Muscle layer of duodenum (tissue), 2 donors: ENCODE data around the gene MAGI1.
"Not testable (repeated sequence)": the region's sequence is repeated elsewhere in the genome, so short reads cannot be mapped to it uniquely, and the experiment has no call there.

ENCODE experiments used
- H3K27ac ChIP-seq: one replicate; pipeline ENCODE4 v1.7.0; 2013; ENCODE audit warnings: mild to moderate bottlenecking, low read length
- H3K27me3 ChIP-seq: one replicate; pipeline ENCODE4 v1.7.0; 2013; ENCODE audit warnings: low read depth, mild to moderate bottlenecking, control low read depth, low read length
- H3K36me3 ChIP-seq, 2 donors: one replicate each; pipeline ENCODE4 v1.7.0; 2013; ENCODE audit warnings: low read length in 2 of 2, control low read depth in 1 of 2, mild to moderate bottlenecking in 1 of 2; ENCODE audit not compliant: insufficient read depth in 2 of 2, control insufficient read depth in 1 of 2
- H3K4me1 ChIP-seq, 2 donors: one replicate each; pipeline ENCODE4 v1.7.0; 2013; ENCODE audit warnings: low read length in 2 of 2, mild to moderate bottlenecking in 2 of 2, control low read depth in 1 of 2, moderate library complexity in 1 of 2; ENCODE audit not compliant: insufficient read depth in 2 of 2, control insufficient read depth in 1 of 2
- H3K4me3 ChIP-seq, 2 donors: one replicate each; pipeline ENCODE4 v1.7.0; 2013; ENCODE audit warnings: low read length in 2 of 2, low read depth in 1 of 2, mild to moderate bottlenecking in 1 of 2
- H3K9me3 ChIP-seq, 2 donors: one replicate each; pipeline ENCODE4 v1.7.0; 2013; ENCODE audit warnings: low read length in 2 of 2, control low read depth in 1 of 2, mild to moderate bottlenecking in 1 of 2; ENCODE audit not compliant: control insufficient read depth in 1 of 2
- donor health status: healthy.

MAGI1 gene

DNA sequence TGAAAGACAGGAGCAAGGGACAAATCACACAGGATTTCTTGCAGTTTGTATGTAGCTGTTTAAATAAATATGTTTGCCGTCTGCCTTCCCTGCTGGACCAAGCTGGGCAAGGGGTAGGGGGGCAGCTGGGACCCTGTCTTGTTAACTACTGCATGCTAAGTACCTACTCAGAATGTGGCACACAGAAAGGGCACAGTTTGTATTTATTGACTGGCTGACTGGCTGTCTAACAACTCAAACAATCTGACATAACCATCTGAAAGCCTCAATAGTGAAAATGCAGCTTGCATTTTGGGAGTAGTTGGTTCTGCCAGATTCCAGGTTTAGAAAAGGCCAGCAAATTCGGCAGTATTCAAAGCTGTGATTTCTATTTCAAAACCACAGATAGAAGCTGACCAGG lies 16.6 kb upstream of the MAGI1 start:
- Histone ChIP-seq H3K4me3 (no peak overlapping the region), H3K9me3 (no peaks in the 10 kb centered on the region), H3K27me3 (no peaks in the 10 kb centered on the region), H3K36me3 (no peaks in the 10 kb centered on the region), H3K27ac (no peak overlapping the region), H3K4me1 (no peaks in the 10 kb centered on the region)

DNA sequence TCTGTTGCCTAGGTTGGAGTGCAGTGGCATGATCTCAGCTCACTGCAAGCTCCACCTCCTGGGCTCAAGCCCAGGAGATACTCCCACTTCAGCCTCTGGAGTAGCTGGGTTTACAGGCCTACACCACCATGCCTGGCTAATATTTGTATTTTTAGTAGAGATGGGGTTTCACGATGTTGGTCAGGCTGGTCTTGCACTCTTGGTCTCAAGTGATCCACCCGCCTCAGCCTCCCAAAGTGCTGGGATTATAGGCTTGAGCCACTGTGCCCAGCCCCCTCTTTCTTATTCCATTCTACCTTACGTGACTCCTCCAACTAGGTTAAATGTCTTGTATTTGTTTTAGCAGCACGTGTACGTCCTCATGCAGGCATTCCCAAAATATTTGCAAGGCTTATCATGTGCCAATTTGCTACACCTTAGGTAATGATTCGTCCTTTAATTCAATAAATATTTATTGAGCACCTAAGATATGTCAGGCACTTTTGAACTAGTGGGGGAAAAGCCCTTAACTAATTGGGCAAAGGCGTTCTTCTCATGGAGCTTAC lies 14.9 kb upstream of the MAGI1 start:
- H3K4me1 ChIP-seq: no peaks in the 10 kb centered on the region
- no peaks in the 10 kb centered on the region for H3K9me3 ChIP-seq
- H3K4me3 ChIP-seq: no peak overlapping the region
- H3K27me3 ChIP-seq: no peaks in the 10 kb centered on the region
- H3K36me3 ChIP-seq: no peaks in the 10 kb centered on the region
- H3K27ac ChIP-seq: no peak overlapping the region

DNA sequence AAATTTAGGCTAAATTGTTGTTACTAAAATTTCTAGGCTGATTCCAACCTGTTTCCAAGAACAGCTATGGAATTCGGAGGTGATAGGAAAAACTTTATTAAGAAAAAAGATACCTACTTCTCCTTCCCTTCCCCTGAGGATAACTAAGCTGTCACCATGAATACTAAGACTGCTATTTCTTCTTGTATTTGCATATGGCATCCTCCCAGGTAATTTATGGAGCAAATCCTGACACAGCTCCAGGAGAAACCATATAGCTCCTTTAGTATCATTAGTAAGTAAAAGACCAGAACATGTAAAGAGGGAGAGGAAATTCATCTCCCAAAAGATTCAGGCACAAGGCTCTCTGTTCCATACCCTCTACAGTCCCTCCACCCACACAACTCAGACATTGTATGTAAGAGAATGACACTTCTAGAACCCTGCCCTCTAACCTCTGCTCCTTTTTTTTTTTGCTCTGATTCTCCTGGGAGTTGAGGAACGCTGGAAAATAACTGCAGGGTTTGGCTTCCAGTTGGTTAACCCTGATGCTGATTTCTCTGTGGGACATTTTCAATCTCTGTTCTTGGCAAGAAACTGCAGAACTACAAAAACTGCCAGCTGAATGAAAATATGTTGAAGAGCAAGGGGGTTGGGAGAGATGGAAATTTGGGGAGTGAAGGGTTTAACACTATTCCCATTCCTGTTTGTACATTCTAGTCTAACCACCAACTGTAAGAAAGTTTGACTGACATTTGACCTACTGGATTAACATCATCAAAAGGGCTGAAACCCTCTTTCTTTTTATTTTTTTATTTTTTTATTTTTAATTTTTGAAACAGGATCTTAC lies 14.2 kb upstream of the MAGI1 start:
- no peaks in the 10 kb centered on the region for H3K4me1 ChIP-seq
- H3K36me3 ChIP-seq: no peaks in the 10 kb centered on the region
- H3K27me3 ChIP-seq: no peaks in the 10 kb centered on the region
- H3K27ac ChIP-seq: no peak overlapping the region
- no peak overlapping the region for H3K4me3 ChIP-seq
- no peaks in the 10 kb centered on the region for H3K9me3 ChIP-seq

DNA sequence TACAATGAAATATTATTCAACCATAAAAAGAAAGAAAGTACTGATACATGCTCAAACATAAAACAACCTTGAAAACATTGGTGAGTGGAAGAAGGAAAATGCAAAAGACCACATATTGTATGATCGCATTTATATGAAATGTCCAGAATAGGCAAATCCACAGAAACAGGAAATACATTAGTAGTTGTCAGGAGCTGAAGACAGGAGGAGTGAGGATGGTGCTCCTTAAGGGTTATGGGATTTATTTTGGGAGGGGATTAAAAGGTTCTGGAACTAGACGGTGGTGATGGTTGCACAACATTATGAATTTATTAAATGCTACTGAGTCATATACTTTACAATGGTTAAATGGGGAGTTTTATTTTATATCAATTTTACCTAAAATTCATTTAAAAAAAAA lies 12.1 kb upstream of the MAGI1 start:
- no peak overlapping the region for H3K27ac ChIP-seq
- H3K9me3 ChIP-seq: no peaks in the 10 kb centered on the region
- H3K4me1 ChIP-seq: no peaks in the 10 kb centered on the region
- H3K4me3 ChIP-seq: no peak overlapping the region
- no peaks in the 10 kb centered on the region for H3K27me3 ChIP-seq
- no peaks in the 10 kb centered on the region for H3K36me3 ChIP-seq

DNA sequence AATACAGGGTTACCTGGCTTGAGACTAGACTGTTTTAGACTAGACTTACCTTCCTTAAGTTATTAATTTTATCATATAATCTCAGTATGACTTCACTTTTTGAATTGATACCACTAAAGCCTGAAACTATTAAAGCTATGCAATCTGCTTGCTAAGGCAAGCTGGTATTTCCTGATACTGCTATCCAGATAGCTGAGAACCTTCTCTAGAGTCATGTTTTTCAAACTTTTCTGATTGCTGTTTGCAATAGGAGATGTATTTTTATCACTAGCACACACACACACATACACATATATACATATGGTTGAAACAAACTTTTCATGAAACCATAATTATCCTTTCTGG lies 9.3 kb upstream of the MAGI1 start:
- Histone ChIP-seq H3K4me3 (no peak overlapping the region), H3K27ac (no peak overlapping the region), H3K4me1 (no peaks in the 10 kb centered on the region), H3K27me3 (no peaks in the 10 kb centered on the region), H3K9me3 (no peaks in the 10 kb centered on the region), H3K36me3 (no peaks in the 10 kb centered on the region)

DNA sequence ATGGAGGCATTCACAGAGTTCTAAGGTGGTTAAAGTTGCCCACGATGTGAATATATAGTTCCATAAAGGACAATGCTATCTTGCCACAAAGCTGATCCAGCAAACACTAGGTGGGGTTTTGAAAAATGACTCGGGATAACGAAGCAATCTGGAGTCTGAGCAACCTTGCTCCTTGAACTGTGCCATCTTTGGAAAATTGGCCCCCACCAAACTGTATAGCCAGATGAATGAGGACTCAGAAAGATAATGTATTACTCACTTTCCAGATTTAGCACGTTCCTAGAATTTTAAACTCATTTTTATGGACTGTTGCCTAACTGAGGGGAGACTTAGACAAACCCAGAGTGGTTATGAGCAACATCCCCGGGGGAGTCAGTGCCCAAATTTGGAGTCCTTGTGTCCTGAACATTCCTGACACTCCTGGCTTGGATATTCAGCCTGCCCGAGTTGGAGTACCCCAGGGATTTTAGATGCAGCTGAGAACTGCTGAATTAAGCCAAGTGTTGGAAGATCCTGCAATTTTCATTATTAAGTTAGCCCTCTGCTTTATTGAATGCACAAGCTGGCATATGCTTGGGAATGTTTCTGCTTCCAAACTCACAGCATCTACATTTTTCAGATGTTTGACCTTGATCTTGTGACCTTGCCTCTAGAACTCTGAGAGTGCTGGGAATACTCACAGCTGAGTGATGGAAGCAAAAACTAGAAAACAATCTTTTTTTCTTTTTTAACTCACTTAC lies 8.8 kb upstream of the MAGI1 start:
- H3K36me3 ChIP-seq: no peaks in the 10 kb centered on the region
- no peaks in the 10 kb centered on the region for H3K27me3 ChIP-seq
- H3K9me3 ChIP-seq: no peaks in the 10 kb centered on the region
- H3K27ac ChIP-seq: no peak overlapping the region
- H3K4me1 ChIP-seq: no peaks in the 10 kb centered on the region
- H3K4me3 ChIP-seq: no peak overlapping the region

DNA sequence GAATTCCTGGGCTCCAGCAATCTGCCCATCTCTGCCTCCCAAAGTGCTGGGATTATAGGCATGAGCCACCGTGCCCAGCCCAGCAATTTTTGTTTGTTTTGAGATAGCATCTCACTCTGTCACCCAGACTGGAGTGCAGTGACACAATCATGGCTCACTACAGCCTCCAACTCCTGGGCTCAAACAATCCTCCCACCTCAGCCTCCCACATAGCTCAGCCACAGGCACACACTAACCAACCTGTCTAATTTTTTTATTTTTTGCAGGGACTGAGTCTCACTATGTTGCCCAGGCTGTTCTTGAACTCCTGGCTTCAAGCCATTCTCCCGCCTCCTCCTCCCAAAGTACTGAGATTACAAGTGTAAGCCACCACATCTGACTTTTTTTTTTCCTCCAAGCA lies 7.6 kb upstream of the MAGI1 start:
- not testable (repeated sequence) for H3K4me1 ChIP-seq, H3K27ac ChIP-seq, H3K36me3 ChIP-seq, H3K9me3 ChIP-seq, H3K27me3 ChIP-seq, H3K4me3 ChIP-seq

DNA sequence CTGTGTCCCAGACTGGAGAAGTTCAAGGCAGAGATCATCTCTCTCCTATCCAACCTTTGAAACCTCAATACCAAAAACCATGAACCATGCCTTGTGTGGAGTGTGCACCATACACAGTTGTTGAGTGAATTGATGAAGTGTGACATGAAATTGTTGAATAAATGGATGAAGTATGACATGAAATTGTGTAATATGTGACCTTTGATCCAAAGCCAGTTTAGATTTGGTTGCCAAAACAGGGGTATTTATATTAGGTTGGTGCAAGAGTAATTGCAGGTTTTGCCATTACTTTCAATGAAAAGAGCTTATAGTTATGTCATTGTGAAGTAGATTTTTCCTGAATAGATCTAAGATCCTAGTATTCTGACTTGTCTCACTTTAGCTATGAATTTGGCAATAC lies 3.1 kb upstream of the MAGI1 start:
- no peak overlapping the region for H3K27ac ChIP-seq
- H3K4me3 ChIP-seq: no peak overlapping the region
- no peaks in the 10 kb centered on the region for H3K9me3 ChIP-seq
- no peaks in the 10 kb centered on the region for H3K36me3 ChIP-seq
- no peaks in the 10 kb centered on the region for H3K27me3 ChIP-seq
- H3K4me1 ChIP-seq: peaks cover 0 to 5% of the 10 kb centered on the region in 2 donors

DNA sequence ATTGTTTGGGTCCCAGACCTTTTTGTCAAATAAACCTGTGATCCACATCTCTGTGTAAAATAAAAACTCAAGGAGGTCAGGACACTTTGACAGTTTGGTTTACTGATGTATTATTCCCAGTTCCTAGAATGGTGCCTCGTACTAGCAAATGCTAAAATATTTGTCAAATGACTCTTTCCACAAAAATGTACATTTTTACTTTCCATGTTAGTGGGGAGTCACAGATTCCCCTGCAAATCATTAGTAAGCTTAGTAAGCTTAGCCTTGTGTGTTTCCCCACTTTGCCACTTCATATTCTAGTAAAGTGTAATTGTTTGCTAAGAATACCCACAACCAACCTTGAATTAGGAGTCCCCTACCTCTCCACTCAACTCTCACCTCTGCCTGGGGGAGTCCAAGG lies 2.4 kb upstream of the MAGI1 start:
- no peak overlapping the region for H3K4me3 ChIP-seq
- H3K9me3 ChIP-seq: no peaks in the 10 kb centered on the region
- H3K27me3 ChIP-seq: no peaks in the 10 kb centered on the region
- H3K36me3 ChIP-seq: no peaks in the 10 kb centered on the region
- peaks cover 0 to 12% of the 10 kb centered on the region in 2 donors for H3K4me1 ChIP-seq
- no peak overlapping the region for H3K27ac ChIP-seq

DNA sequence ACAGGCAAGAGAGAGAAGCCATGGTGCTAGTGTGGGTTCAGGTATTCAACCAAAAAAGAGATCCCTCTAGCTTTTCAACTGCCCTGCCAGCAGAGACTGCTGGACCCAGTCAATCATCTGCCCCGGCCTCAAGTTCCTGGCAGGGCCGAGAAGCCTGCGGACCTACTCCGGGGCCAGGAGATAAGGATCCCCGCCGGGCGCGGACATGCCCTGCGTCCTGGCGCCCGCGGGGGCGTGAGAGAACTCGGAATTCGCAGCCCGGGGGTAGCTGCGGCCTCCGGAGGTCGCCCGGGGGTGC lies 821 bp upstream of the MAGI1 start:
- peak overlapping the region; percentile 72 for H3K27ac ChIP-seq
- no peaks in the 10 kb centered on the region for H3K9me3 ChIP-seq
- H3K36me3 ChIP-seq: no peaks in the 10 kb centered on the region
- H3K4me1 ChIP-seq: peaks cover 0 to 13% of the 10 kb centered on the region in 2 donors
- peak overlapping the region; percentile 73 to 77 for H3K4me3 ChIP-seq
- H3K27me3 ChIP-seq: no peaks in the 10 kb centered on the region

DNA sequence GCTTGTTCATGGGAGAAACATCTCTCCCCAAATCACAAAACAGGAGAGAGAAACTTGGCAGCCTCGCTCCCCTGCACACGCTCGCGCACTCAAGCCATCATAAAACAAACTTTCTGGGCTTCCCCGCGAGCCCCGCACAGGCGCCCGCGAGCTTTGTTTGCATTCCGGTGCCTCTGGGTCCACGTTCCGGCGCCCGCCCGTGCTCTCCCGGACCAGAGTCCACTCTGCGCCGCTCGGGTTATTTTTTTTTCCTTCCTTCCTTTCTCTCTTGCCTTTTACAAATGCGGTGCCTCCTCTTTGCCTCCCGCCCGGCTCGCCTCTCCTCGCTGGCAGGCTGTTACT lies 363 bp downstream of the MAGI1 start:
- Histone ChIP-seq H3K27ac (peak overlapping the region; percentile 72), H3K27me3 (no peaks in the 10 kb centered on the region), H3K4me1 (peaks cover 0 to 13% of the 10 kb centered on the region in 2 donors), H3K36me3 (no peaks in the 10 kb centered on the region), H3K4me3 (peak overlapping the region; percentile 73 to 77), H3K9me3 (no peaks in the 10 kb centered on the region)

DNA sequence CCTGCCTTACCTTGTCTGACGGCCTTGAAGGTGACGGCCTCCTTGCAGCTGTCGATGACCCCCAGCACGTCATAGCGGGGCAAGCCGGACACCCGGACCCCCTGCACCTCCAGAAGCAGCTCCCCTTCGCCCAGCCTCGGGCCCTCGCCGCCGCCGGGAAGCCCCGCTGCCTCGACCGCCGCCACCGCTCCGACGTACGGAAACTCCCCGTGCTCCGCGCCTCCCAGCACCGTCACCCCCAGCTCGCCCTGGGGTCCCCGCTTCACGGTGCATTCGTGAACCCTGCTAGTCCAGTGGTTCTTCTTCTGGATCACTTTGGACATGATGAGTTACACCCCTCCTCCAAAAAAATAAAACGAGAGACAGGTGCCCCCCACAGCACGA lies 740 bp downstream of the MAGI1 start:
- H3K27ac ChIP-seq: peak overlapping the region; percentile 72
- no peaks in the 10 kb centered on the region for H3K36me3 ChIP-seq
- no peaks in the 10 kb centered on the region for H3K9me3 ChIP-seq
- H3K4me3 ChIP-seq: peak overlapping the region; percentile 73 to 77
- peaks cover 0 to 13% of the 10 kb centered on the region in 2 donors for H3K4me1 ChIP-seq
- H3K27me3 ChIP-seq: no peaks in the 10 kb centered on the region
